ENCODE data around the gene CFI. TPM values are rescaled to one million over a fixed set of nuclear protein-coding genes. Genes with fewer than 3 reads are reported as not detected.
A peak's percentile ranks its signal among the peaks of the same experiment; 100 is the strongest.

CFI gene
- total RNA-seq, 1 experiment from 2014 or later: 0.16 TPM

DNA sequence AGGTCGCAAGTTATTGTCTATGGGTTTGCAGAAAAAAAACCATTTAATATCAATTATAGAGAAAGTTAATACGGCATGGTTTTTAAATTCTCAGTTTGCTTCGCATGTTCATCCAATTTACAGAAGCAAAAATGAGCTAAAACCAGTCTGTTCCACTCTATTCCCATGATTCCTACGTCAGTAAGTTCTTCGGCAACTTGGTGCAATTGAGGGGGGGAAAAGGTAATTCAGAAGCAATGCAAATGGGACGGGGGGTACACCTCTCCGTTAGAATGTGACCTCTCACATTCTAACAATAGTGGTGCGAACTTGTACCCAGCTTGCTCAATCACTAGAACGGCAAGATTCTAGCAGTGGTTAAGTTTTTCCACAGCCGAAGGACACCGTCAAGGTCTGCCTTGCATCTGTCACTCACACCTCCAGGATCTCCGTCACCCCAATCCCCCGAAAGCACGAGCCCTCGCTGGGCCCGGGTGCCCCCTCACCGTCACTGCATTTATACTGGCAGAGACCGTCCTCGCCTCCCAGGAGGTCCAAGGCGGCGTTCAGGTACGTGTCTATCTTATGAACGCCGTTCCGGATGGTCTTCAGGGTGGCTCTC, 72.6 kb downstream of the CFI start:
- BruUV-seq (replicated peaks): no TSS peak
- ChIA-PET POLR2A (interaction anchor here (0.6 to 3.4 kb wide), 14 partner anchors 8 to 1040 kb away, joined by 3 to 39 read pairs (median 4); partner anchors contain the start of genes CASP6, GAR1, MCUB and SEC24B), CTCF (interaction anchor here (0.5 to 0.6 kb wide), 3 partner anchors 117 to 230 kb away, joined by 3 read pairs; no protein-coding TSS in a partner anchor)
- TF ChIP-seq CTCF (IDR thresholded peaks at IDR 0.05; ENCODE audit: unreplicated experiment): no peak
- Mint-ChIP-seq H3K27me3 (ENCODE audit: insufficient read depth, unreplicated experiment) (no peaks in the 10 kb centered on the region), H3K36me3 (ENCODE audit: insufficient read depth, unreplicated experiment) (peaks cover 6% of the 10 kb centered on the region), H3K27ac (ENCODE audit: low read depth, unreplicated experiment) (peak overlapping the region; percentile 52), H3K4me3 (ENCODE audit: unreplicated experiment) (peak overlapping the region; percentile 88), H3K9me3 (ENCODE audit: unreplicated experiment) (no peaks in the 10 kb centered on the region), H3K4me1 (ENCODE audit: insufficient read depth, unreplicated experiment) (peaks cover 18% of the 10 kb centered on the region)
- intact Hi-C loops (cut with micrococcal nuclease): loop anchor here (1.0 kb wide), 1 partner anchor 26 kb away; the partner anchor contains the start of gene CASP6
- DNase-seq (ENCODE audit: unreplicated experiment): peak; percentile 37

DNA sequence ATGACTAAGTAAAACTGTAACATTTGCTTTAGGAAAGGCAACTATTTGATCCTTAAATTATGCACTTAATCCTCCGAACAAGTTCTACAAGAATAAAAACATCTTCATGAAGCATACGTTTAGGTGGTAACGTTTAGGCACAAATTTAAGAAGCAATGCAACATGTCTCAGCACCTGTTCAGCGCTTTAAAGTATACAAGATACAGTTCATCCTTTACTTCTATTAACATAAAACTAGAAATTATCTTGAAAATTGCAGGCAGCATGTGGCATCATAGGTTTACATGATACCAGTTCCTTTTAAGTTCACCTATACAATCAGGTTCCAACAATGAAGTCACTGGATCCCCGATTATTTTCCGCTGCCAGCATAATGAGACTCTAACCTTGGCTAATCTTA, 73.4 kb downstream of the CFI start:
- Mint-ChIP-seq H3K9me3 (ENCODE audit: unreplicated experiment) (no peaks in the 10 kb centered on the region), H3K27ac (ENCODE audit: low read depth, unreplicated experiment) (peak overlapping the region; percentile 52), H3K4me3 (ENCODE audit: unreplicated experiment) (peak overlapping the region; percentile 88), H3K27me3 (ENCODE audit: insufficient read depth, unreplicated experiment) (no peaks in the 10 kb centered on the region), H3K36me3 (ENCODE audit: insufficient read depth, unreplicated experiment) (peaks cover 7% of the 10 kb centered on the region), H3K4me1 (ENCODE audit: insufficient read depth, unreplicated experiment) (peaks cover 18% of the 10 kb centered on the region)
- no peak for DNase-seq (ENCODE audit: unreplicated experiment)
- no TSS peak for BruUV-seq (replicated peaks)
- intact Hi-C loops (cut with micrococcal nuclease): no loop called here
- POLR2A ChIA-PET: interaction anchor here (0.7 to 2.9 kb wide), 8 partner anchors 16 to 1039 kb away, joined by 3 to 39 read pairs (median 6); partner anchors contain the start of genes CASP6 and MCUB
- TF ChIP-seq CTCF (IDR thresholded peaks at IDR 0.05; ENCODE audit: unreplicated experiment): no peak
- CTCF ChIA-PET: no interaction called here

DNA sequence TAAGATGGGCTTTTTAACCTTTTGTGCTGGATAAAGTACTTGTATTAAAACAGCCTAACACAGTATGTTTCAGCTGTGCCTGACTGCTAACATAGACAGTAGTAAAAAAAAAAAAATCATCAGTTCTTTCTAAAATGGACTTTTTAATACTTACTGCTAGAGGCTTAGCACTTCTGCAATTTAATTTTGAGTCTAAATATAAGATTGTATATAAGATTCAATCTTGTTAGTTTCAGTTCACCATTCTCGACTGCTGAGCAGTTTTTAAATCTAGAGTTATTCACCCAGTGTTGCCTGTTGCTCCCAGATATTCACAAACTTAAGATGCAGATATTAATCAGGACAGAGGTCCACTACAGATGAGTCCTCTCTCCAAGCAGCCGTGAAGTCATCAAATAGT, 78.7 kb downstream of the CFI start:
- Mint-ChIP-seq H3K9me3 (ENCODE audit: unreplicated experiment) (peaks cover 7% of the 10 kb centered on the region), H3K4me3 (ENCODE audit: unreplicated experiment) (no peak overlapping the region), H3K4me1 (ENCODE audit: insufficient read depth, unreplicated experiment) (peaks cover 25% of the 10 kb centered on the region), H3K36me3 (ENCODE audit: insufficient read depth, unreplicated experiment) (peaks cover 7% of the 10 kb centered on the region), H3K27me3 (ENCODE audit: insufficient read depth, unreplicated experiment) (no peaks in the 10 kb centered on the region), H3K27ac (ENCODE audit: low read depth, unreplicated experiment) (no peak overlapping the region)
- DNase-seq (ENCODE audit: unreplicated experiment): no peak
- POLR2A ChIA-PET: no interaction called here
- BruUV-seq (replicated peaks): no TSS peak
- intact Hi-C loops (cut with micrococcal nuclease): no loop called here
- CTCF ChIA-PET: no interaction called here
- TF ChIP-seq CTCF (IDR thresholded peaks at IDR 0.05; ENCODE audit: unreplicated experiment): no peak

GRCh38 chr4:109722357-109722756, 79.4 kb downstream of the CFI start:
- intact Hi-C loops (cut with micrococcal nuclease): no loop called here
- no peak for DNase-seq (ENCODE audit: unreplicated experiment)
- H3K27me3 Mint-ChIP-seq (ENCODE audit: insufficient read depth, unreplicated experiment): no peaks in the 10 kb centered on the region
- no peak overlapping the region for H3K27ac Mint-ChIP-seq (ENCODE audit: low read depth, unreplicated experiment)
- H3K4me1 Mint-ChIP-seq (ENCODE audit: insufficient read depth, unreplicated experiment): peaks cover 19% of the 10 kb centered on the region
- H3K36me3 Mint-ChIP-seq (ENCODE audit: insufficient read depth, unreplicated experiment): peaks cover 7% of the 10 kb centered on the region
- no TSS peak for BruUV-seq (replicated peaks)
- no peak for TF ChIP-seq CTCF (IDR thresholded peaks at IDR 0.05; ENCODE audit: unreplicated experiment)
- ChIA-PET CTCF (no interaction called here), POLR2A (no interaction called here)
- no peak overlapping the region for H3K4me3 Mint-ChIP-seq (ENCODE audit: unreplicated experiment)
- peaks cover 7% of the 10 kb centered on the region for H3K9me3 Mint-ChIP-seq (ENCODE audit: unreplicated experiment)

Measured in MCF 10A (cell line).